ENCODE data around the gene DNER. TPM values are rescaled to one million over a fixed set of nuclear protein-coding genes. Genes with fewer than 3 reads are reported as not detected.

DNER gene
- total RNA-seq, 1 experiment from 2014 or later = 0.28 TPM

DNA sequence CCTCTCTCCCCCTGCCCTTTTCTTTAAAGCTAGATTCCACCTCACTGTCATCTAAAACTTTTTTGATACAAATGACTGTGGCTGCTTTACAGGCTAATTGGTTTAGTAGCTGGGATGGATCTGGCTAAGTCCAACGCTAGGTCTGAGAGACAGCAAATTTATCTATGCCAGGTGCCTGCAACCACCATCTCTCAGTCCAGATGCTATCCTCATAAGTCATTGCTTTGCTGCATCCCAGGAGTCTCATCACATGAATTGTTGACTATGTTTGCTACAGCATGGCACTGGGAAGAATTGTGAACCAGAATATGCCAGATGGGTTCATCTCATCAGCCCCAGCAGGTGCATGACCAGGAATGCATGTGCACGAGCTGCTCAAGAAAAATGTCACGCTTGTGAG, 343.3 kb downstream of the DNER start:
- Histone ChIP-seq H3K9me2 (ENCODE audit: insufficient read depth) (no peaks in the 10 kb centered on the region), H3K4me3 (no peak overlapping the region), H3K27me3 (ENCODE audit: insufficient read depth, low read depth) (no peaks in the 10 kb centered on the region), H3K9me3 (ENCODE audit: insufficient read depth, low read depth) (no peaks in the 10 kb centered on the region), H3K36me3 (ENCODE audit: low read depth) (no peaks in the 10 kb centered on the region; the same call in 1 of the 2 replicates), H3K4me2 (no peak overlapping the region), H4K20me1 (ENCODE audit: insufficient read depth) (no peaks in the 10 kb centered on the region), H3K27ac (no peak overlapping the region), H3K4me1 (replicated peaks; ENCODE audit: insufficient read depth) (no peaks in the 10 kb centered on the region), H3F3A (ENCODE audit: insufficient read depth, low read depth) (no peaks in the 10 kb centered on the region), H3K79me2 (ENCODE audit: low read depth) (no peaks in the 10 kb centered on the region), H2AFZ (no peak overlapping the region)
- ChIA-PET CTCF (no interaction called here), POLR2A (ENCODE audit: unreplicated experiment) (no interaction called here)
- intact Hi-C loops (cut with micrococcal nuclease; ENCODE audit: unreplicated experiment) = no loop called here
- no TSS peak for BruUV-seq (replicated peaks)
- DNase-seq = no peak
- no peak for TF ChIP-seq EZH2 (IDR thresholded peaks at IDR 0.05; ENCODE audit: low read depth)
- TF ChIP-seq, protein P1, sequence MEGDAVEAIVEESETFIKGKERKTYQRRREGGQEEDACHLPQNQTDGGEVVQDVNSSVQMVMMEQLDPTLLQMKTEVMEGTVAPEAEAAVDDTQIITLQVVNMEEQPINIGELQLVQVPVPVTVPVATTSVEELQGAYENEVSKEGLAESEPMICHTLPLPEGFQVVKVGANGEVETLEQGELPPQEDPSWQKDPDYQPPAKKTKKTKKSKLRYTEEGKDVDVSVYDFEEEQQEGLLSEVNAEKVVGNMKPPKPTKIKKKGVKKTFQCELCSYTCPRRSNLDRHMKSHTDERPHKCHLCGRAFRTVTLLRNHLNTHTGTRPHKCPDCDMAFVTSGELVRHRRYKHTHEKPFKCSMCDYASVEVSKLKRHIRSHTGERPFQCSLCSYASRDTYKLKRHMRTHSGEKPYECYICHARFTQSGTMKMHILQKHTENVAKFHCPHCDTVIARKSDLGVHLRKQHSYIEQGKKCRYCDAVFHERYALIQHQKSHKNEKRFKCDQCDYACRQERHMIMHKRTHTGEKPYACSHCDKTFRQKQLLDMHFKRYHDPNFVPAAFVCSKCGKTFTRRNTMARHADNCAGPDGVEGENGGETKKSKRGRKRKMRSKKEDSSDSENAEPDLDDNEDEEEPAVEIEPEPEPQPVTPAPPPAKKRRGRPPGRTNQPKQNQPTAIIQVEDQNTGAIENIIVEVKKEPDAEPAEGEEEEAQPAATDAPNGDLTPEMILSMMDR (conservative IDR thresholded peaks at IDR 0.05) = no peak

- intact Hi-C loops (cut with micrococcal nuclease; ENCODE audit: unreplicated experiment) = no loop called here
- no peaks in the 10 kb centered on the region for H3K4me1 ChIP-seq (replicated peaks; ENCODE audit: insufficient read depth)
- no peak for TF ChIP-seq EZH2 (IDR thresholded peaks at IDR 0.05; ENCODE audit: low read depth)
- TF ChIP-seq, protein P1 (conservative IDR thresholded peaks at IDR 0.05) = no peak
- no peaks in the 10 kb centered on the region for H3K27me3 ChIP-seq (ENCODE audit: insufficient read depth, low read depth)
- DNase-seq = no peak
- H3K27ac ChIP-seq = no peak overlapping the region
- BruUV-seq (replicated peaks) = no TSS peak
- no peaks in the 10 kb centered on the region for H4K20me1 ChIP-seq (ENCODE audit: insufficient read depth)
- ChIA-PET CTCF (no interaction called here), POLR2A (ENCODE audit: unreplicated experiment) (no interaction called here)
- H3K4me3 ChIP-seq = no peak overlapping the region
- H2AFZ ChIP-seq = no peak overlapping the region
- H3K9me3 ChIP-seq (ENCODE audit: insufficient read depth, low read depth) = no peaks in the 10 kb centered on the region
- no peaks in the 10 kb centered on the region for H3K79me2 ChIP-seq (ENCODE audit: low read depth)
- no peaks in the 10 kb centered on the region for H3K9me2 ChIP-seq (ENCODE audit: insufficient read depth)
- no peak overlapping the region for H3K4me2 ChIP-seq
- H3K36me3 ChIP-seq (ENCODE audit: low read depth) = no peaks in the 10 kb centered on the region; the same call in 1 of the 2 replicates
- no peaks in the 10 kb centered on the region for H3F3A ChIP-seq (ENCODE audit: insufficient read depth, low read depth)
Observed at GRCh38 chr2:229370509-229370908, 343.8 kb downstream of the DNER start.

DNA sequence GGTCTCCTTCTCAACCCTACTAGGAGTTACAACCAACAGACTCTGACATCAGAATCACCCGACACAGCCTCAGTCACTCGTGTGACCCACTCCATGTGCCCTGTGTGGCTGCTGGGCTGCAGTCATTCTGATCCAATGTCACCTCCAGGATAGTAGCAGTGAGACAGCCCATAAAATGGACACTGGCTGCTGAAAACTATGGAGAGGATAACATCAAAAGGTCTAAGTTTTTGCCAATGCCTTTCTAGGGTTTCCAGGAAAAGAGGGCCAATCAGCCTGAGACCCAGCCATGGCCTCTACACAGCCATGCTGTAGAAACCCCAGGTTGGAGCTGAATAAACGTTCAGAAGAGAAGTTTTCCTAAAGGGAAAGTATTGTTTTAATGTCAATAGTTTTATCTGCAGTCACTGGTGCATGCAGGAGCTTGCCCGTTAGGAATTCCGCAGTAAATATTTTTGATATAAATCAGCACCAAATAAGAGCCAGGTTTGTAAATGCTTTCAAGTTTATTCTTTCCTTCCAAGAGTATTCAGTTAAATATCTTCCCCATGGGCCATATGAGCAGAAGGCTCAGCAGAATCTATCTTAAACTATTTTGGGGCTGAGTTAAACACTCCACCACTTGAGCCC, 351.1 kb downstream of the DNER start:
- Histone ChIP-seq H3K9me3 (ENCODE audit: insufficient read depth, low read depth) (no peaks in the 10 kb centered on the region), H3K4me1 (replicated peaks; ENCODE audit: insufficient read depth) (no peaks in the 10 kb centered on the region), H3K79me2 (ENCODE audit: low read depth) (no peaks in the 10 kb centered on the region), H3K4me3 (no peak overlapping the region), H3K4me2 (no peak overlapping the region), H4K20me1 (ENCODE audit: insufficient read depth) (no peaks in the 10 kb centered on the region), H3K9me2 (ENCODE audit: insufficient read depth) (no peaks in the 10 kb centered on the region), H2AFZ (no peak overlapping the region), H3K27ac (no peak overlapping the region), H3K27me3 (ENCODE audit: insufficient read depth, low read depth) (no peaks in the 10 kb centered on the region), H3K36me3 (ENCODE audit: low read depth) (no peaks in the 10 kb centered on the region), H3F3A (ENCODE audit: insufficient read depth, low read depth) (no peaks in the 10 kb centered on the region)
- POLR2A ChIA-PET (ENCODE audit: unreplicated experiment) = no interaction called here
- no peak for DNase-seq
- CTCF ChIA-PET = no interaction called here
- TF ChIP-seq EZH2 (IDR thresholded peaks at IDR 0.05; ENCODE audit: low read depth) = no peak
- TF ChIP-seq, protein P1 (conservative IDR thresholded peaks at IDR 0.05) = no peak
- no TSS peak for BruUV-seq (replicated peaks)
- intact Hi-C loops (cut with micrococcal nuclease; ENCODE audit: unreplicated experiment) = no loop called here
